SU-DHL-6 (cell line): ENCODE results near the gene PLB1.

Experiments used
- H2AFZ ChIP-seq: fragments of 200-600 bp; sonication (generic); 2 replicates; pipeline ENCODE4 v1.6.1; 2014; ENCODE audit warnings: low read depth, mild to moderate bottlenecking, moderate library complexity, mixed read lengths, antibody characterized with exemption, low read length; ENCODE audit not compliant: severe bottlenecking
- H3F3A ChIP-seq: fragments of 200-600 bp; shearing (Covaris generic); 2 replicates; pipeline ENCODE4 v1.6.0; 2016; ENCODE audit warnings: antibody characterized with exemption, mild to moderate bottlenecking; ENCODE audit not compliant: insufficient read depth
- H3K27ac ChIP-seq: fragments of 200-600 bp; sonication (generic); 2 replicates; pipeline ENCODE4 v1.5.1; 2016; ENCODE audit warnings: low read depth, mild to moderate bottlenecking, low read length, moderate library complexity, mixed read lengths
- H3K27me3 ChIP-seq: fragments of 200-600 bp; sonication (generic), shearing (Covaris generic); 2 replicates; pipeline ENCODE4 v1.6.0; 2014; ENCODE audit warnings: mild to moderate bottlenecking, low read length
- H3K36me3 ChIP-seq: fragments of 200-600 bp; sonication (generic); 2 replicates; pipeline ENCODE4 v1.6.1; 2014; ENCODE audit warnings: mild to moderate bottlenecking, low read length, mixed read lengths
- H3K4me2 ChIP-seq: fragments of 300-600, 200-600 bp; shearing (Covaris generic), sonication (generic); 2 replicates; pipeline ENCODE4 v1.6.0; 2014; ENCODE audit warnings: low read length, low read depth, mild to moderate bottlenecking; ENCODE audit not compliant: poor library complexity, severe bottlenecking
- H3K4me3 ChIP-seq: fragments of 200-600 bp; sonication (generic); 2 replicates; pipeline ENCODE4 v1.5.1; 2014; ENCODE audit warnings: antibody characterized with exemption, low read length, mild to moderate bottlenecking, mixed read lengths; ENCODE audit not compliant: insufficient read depth, poor library complexity, severe bottlenecking
- H3K79me2 ChIP-seq: fragments of 200-600 bp; sonication (generic); 2 replicates; pipeline ENCODE4 v1.6.1; 2014; ENCODE audit warnings: mild to moderate bottlenecking, low read length, moderate library complexity; ENCODE audit not compliant: insufficient read depth
- H3K9ac ChIP-seq: fragments of 200-600 bp; sonication (generic); 2 replicates; pipeline ENCODE4 v1.7.0; 2014; ENCODE audit warnings: mild to moderate bottlenecking, low read length
- H3K9me2 ChIP-seq: fragments of 200-600 bp; sonication (generic); replicated peaks from 2 replicates; pipeline ENCODE4 v1.6.1; 2014; ENCODE audit warnings: low read length; ENCODE audit not compliant: insufficient read depth
- H3K9me3 ChIP-seq: fragments of 200-600 bp; sonication (generic); 2 replicates; pipeline ENCODE4 v1.6.1; 2014; ENCODE audit warnings: low read length, mixed read lengths; ENCODE audit not compliant: insufficient read depth
- H4K20me1 ChIP-seq: fragments of 200-600 bp; sonication (generic); 2 replicates; pipeline ENCODE4 v1.6.1; 2014; ENCODE audit warnings: low read depth, mild to moderate bottlenecking, antibody characterized with exemption, low read length, moderate library complexity, mixed read lengths
- CTCF ChIP-seq: fragments of 200-600 bp; sonication (generic); IDR thresholded peaks from one replicate; pipeline ENCODE4 v1.5.1; 2017; ENCODE audit warnings: antibody characterized with exemption, mild to moderate bottlenecking, low read length, moderate library complexity; ENCODE audit not compliant: insufficient read depth, poor library complexity, severe bottlenecking
- EZH2phosphoT487 ChIP-seq: fragments of 200-600 bp; sonication (generic), shearing (Covaris generic); conservative IDR thresholded peaks from 2 replicates; pipeline ENCODE4 v1.6.1; 2018; ENCODE audit warnings: mild to moderate bottlenecking, antibody characterized with exemption, low read length, moderate library complexity, mixed read lengths

PLB1 gene

GRCh38 chr2:28563869-28564268 is 68.0 kb downstream of the PLB1 start:
- no peak overlapping the region for H3K4me3 ChIP-seq
- H2AFZ ChIP-seq = no peak overlapping the region
- H3K9me2 ChIP-seq = no peaks in the 10 kb centered on the region
- H3F3A ChIP-seq = no peaks in the 10 kb centered on the region
- H3K9me3 ChIP-seq = no peaks in the 10 kb centered on the region
- H3K27me3 ChIP-seq = no peaks in the 10 kb centered on the region
- no peaks in the 10 kb centered on the region for H3K36me3 ChIP-seq
- no peak overlapping the region for H3K9ac ChIP-seq
- H3K79me2 ChIP-seq = no peaks in the 10 kb centered on the region
- TF ChIP-seq CTCF = no peak
- H4K20me1 ChIP-seq = no peaks in the 10 kb centered on the region
- no peak overlapping the region for H3K4me2 ChIP-seq
- H3K27ac ChIP-seq = no peak overlapping the region

- TF ChIP-seq EZH2phosphoT487 (no peak), CTCF (no peak)
- no peak overlapping the region for H2AFZ ChIP-seq
- H3K79me2 ChIP-seq = no peaks in the 10 kb centered on the region
- no peak overlapping the region for H3K4me2 ChIP-seq
- no peak overlapping the region for H3K9ac ChIP-seq
- no peaks in the 10 kb centered on the region for H3K9me3 ChIP-seq
- H3F3A ChIP-seq = no peaks in the 10 kb centered on the region
- no peaks in the 10 kb centered on the region for H3K36me3 ChIP-seq
- H3K27ac ChIP-seq = no peak overlapping the region
- H3K9me2 ChIP-seq = no peaks in the 10 kb centered on the region
- H3K27me3 ChIP-seq = no peaks in the 10 kb centered on the region
- no peak overlapping the region for H3K4me3 ChIP-seq
- H4K20me1 ChIP-seq = no peaks in the 10 kb centered on the region
These were observed 68.5 kb downstream of the PLB1 start for GRCh38 chr2:28564346-28564745.

GRCh38 chr2:28565033-28565432 is 69.2 kb downstream of the PLB1 start:
- no peaks in the 10 kb centered on the region for H3F3A ChIP-seq
- no peaks in the 10 kb centered on the region for H4K20me1 ChIP-seq
- H2AFZ ChIP-seq = no peak overlapping the region
- TF ChIP-seq CTCF = no peak
- no peak for TF ChIP-seq EZH2phosphoT487
- H3K9me2 ChIP-seq = no peaks in the 10 kb centered on the region
- H3K27ac ChIP-seq = no peak overlapping the region
- no peaks in the 10 kb centered on the region for H3K27me3 ChIP-seq
- no peak overlapping the region for H3K9ac ChIP-seq
- H3K4me3 ChIP-seq = no peak overlapping the region
- no peak overlapping the region for H3K4me2 ChIP-seq
- H3K79me2 ChIP-seq = no peaks in the 10 kb centered on the region
- no peaks in the 10 kb centered on the region for H3K9me3 ChIP-seq
- no peaks in the 10 kb centered on the region for H3K36me3 ChIP-seq
